ENCODE measurements around the gene TYMS. TPM values are rescaled to one million over a fixed set of nuclear protein-coding genes. Genes with fewer than 3 reads are reported as not detected.

TYMS gene
- total RNA-seq, 1 experiment from 2014 or later = 149 TPM

- no peaks in the 10 kb centered on the region for H3F3A ChIP-seq (ENCODE audit: insufficient read depth, low read depth)
- no peaks in the 10 kb centered on the region for H3K4me1 ChIP-seq (replicated peaks; ENCODE audit: insufficient read depth)
- no peak overlapping the region for H3K4me3 ChIP-seq
- H3K27ac ChIP-seq = no peak overlapping the region
- H3K27me3 ChIP-seq (ENCODE audit: insufficient read depth, low read depth) = peaks cover 19% of the 10 kb centered on the region; the same call in 1 of the 2 replicates
- no TSS peak for BruUV-seq (replicated peaks)
- no peak overlapping the region for H2AFZ ChIP-seq
- no peak overlapping the region for H3K4me2 ChIP-seq
- POLR2A ChIA-PET (ENCODE audit: unreplicated experiment) = interaction anchor here (0.6 kb wide), 1 partner anchor 29 kb away, joined by 3 read pairs; no protein-coding TSS in a partner anchor
- intact Hi-C loops (cut with micrococcal nuclease; ENCODE audit: unreplicated experiment) = loop anchor here (10.0 kb wide), 1 partner anchor 85 kb away; the partner anchor contains the start of gene ENOSF1
- no peaks in the 10 kb centered on the region for H3K9me3 ChIP-seq (ENCODE audit: insufficient read depth, low read depth)
- H3K9me2 ChIP-seq (ENCODE audit: insufficient read depth) = no peaks in the 10 kb centered on the region
- no peaks in the 10 kb centered on the region for H3K79me2 ChIP-seq (ENCODE audit: low read depth)
- CTCF ChIA-PET = no interaction called here
- H4K20me1 ChIP-seq (ENCODE audit: insufficient read depth) = no peaks in the 10 kb centered on the region
- H3K36me3 ChIP-seq (ENCODE audit: low read depth) = no peaks in the 10 kb centered on the region
- no peak for TF ChIP-seq EZH2 (IDR thresholded peaks at IDR 0.05; ENCODE audit: low read depth)
- TF ChIP-seq CTCF (conservative IDR thresholded peaks at IDR 0.05) = no peak; the same call in 1 of the 2 replicates
- no peak for DNase-seq
Observed at GRCh38 chr18:629269-630150, 27.9 kb upstream of the TYMS start.

GRCh38 chr18:631560-631959 is 25.9 kb upstream of the TYMS start:
- CTCF ChIA-PET = no interaction called here

GRCh38 chr18:634551-635045 is 22.9 kb upstream of the TYMS start:
- H3K79me2 ChIP-seq (ENCODE audit: low read depth) = no peaks in the 10 kb centered on the region
- no peaks in the 10 kb centered on the region for H3K36me3 ChIP-seq (ENCODE audit: low read depth)
- intact Hi-C loops (cut with micrococcal nuclease; ENCODE audit: unreplicated experiment) = no loop called here
- DNase-seq = no peak
- no peaks in the 10 kb centered on the region for H3K4me1 ChIP-seq (replicated peaks; ENCODE audit: insufficient read depth)
- no peak overlapping the region for H3K4me3 ChIP-seq
- no peaks in the 10 kb centered on the region for H3K9me2 ChIP-seq (ENCODE audit: insufficient read depth)
- no peaks in the 10 kb centered on the region for H4K20me1 ChIP-seq (ENCODE audit: insufficient read depth)
- ChIA-PET CTCF (no interaction called here), POLR2A (ENCODE audit: unreplicated experiment) (no interaction called here)
- H3K27me3 ChIP-seq (ENCODE audit: insufficient read depth, low read depth) = no peaks in the 10 kb centered on the region
- TF ChIP-seq CTCF (conservative IDR thresholded peaks at IDR 0.05) (no peak), EZH2 (IDR thresholded peaks at IDR 0.05; ENCODE audit: low read depth) (no peak)
- H3K9me3 ChIP-seq (ENCODE audit: insufficient read depth, low read depth) = no peaks in the 10 kb centered on the region
- BruUV-seq (replicated peaks) = no TSS peak
- H2AFZ ChIP-seq = no peak overlapping the region
- H3F3A ChIP-seq (ENCODE audit: insufficient read depth, low read depth) = no peaks in the 10 kb centered on the region
- H3K27ac ChIP-seq = no peak overlapping the region
- no peak overlapping the region for H3K4me2 ChIP-seq

More at GRCh38 chr18:631560-631959, 25.9 kb upstream of the TYMS start:
- TF ChIP-seq CTCF (conservative IDR thresholded peaks at IDR 0.05) = no peak
- no peak for TF ChIP-seq EZH2 (IDR thresholded peaks at IDR 0.05; ENCODE audit: low read depth)
- POLR2A ChIA-PET (ENCODE audit: unreplicated experiment) = no interaction called here
- H3K9me3 ChIP-seq (ENCODE audit: insufficient read depth, low read depth) = no peaks in the 10 kb centered on the region
- H2AFZ ChIP-seq = no peak overlapping the region
- H3F3A ChIP-seq (ENCODE audit: insufficient read depth, low read depth) = no peaks in the 10 kb centered on the region
- intact Hi-C loops (cut with micrococcal nuclease; ENCODE audit: unreplicated experiment) = no loop called here
- no peak for DNase-seq
- no TSS peak for BruUV-seq (replicated peaks)
- no peaks in the 10 kb centered on the region for H3K36me3 ChIP-seq (ENCODE audit: low read depth)
- no peak overlapping the region for H3K4me3 ChIP-seq
- H3K4me1 ChIP-seq (replicated peaks; ENCODE audit: insufficient read depth) = no peaks in the 10 kb centered on the region
- no peaks in the 10 kb centered on the region for H3K79me2 ChIP-seq (ENCODE audit: low read depth)
- peaks cover 14% of the 10 kb centered on the region; the same call in 1 of the 2 replicates for H3K27me3 ChIP-seq (ENCODE audit: insufficient read depth, low read depth)
- no peaks in the 10 kb centered on the region for H4K20me1 ChIP-seq (ENCODE audit: insufficient read depth)
- H3K9me2 ChIP-seq (ENCODE audit: insufficient read depth) = no peaks in the 10 kb centered on the region
- no peak overlapping the region for H3K4me2 ChIP-seq
- no peak overlapping the region for H3K27ac ChIP-seq
